WTC11 (cell line): ENCODE measurements around the gene MOB3B. TPM values are rescaled to one million over a fixed set of nuclear protein-coding genes. Genes with fewer than 3 reads are reported as not detected.

Experiments
- ATAC-seq: fragments of 200-7000 bp; cut with Tn5 transposase; 2 replicates; pipeline ENCODE4 v1.10.0; 2021; ENCODE audit warnings: mild to moderate bottlenecking, moderate library complexity
- CTCF ChIA-PET: fragments of 300-600 bp; sonication (Branson Sonifier 250); formaldehyde crosslinking; loops from one replicate; lab custom pipeline; 2021; ENCODE audit warnings: antibody characterized with exemption; lab: Charles Lee
- POLR2A ChIA-PET: fragments of 350-600 bp; sonication (Branson Sonifier 250); formaldehyde crosslinking; loops from one replicate; lab custom pipeline; 2021; ENCODE audit warnings: antibody characterized with exemption; lab: Charles Lee
- DNase-seq: peaks from one replicate; pipeline ENCODE4 v3.0.0; 2021; ENCODE audit warnings: low spot score
- H3K27ac Mint-ChIP-seq: 2 replicates; pipeline ENCODE4 v1.8.0; 2021; ENCODE audit warnings: mixed read lengths
- H3K27me3 Mint-ChIP-seq: 2 replicates; pipeline ENCODE4 v1.8.0; 2021; ENCODE audit warnings: low read depth, mild to moderate bottlenecking, moderate library complexity, mixed read lengths
- H3K36me3 Mint-ChIP-seq: 2 replicates; pipeline ENCODE4 v1.8.0; 2021; ENCODE audit warnings: mixed read lengths
- H3K4me1 Mint-ChIP-seq: 2 replicates; pipeline ENCODE4 v1.8.0; 2022; ENCODE audit warnings: mixed read lengths
- H3K4me3 Mint-ChIP-seq: 2 replicates; pipeline ENCODE4 v1.8.0; 2021; ENCODE audit warnings: mild to moderate bottlenecking, moderate library complexity, mixed read lengths
- H3K9me3 Mint-ChIP-seq: 2 replicates; pipeline ENCODE4 v1.8.0; 2021; ENCODE audit warnings: mixed read lengths
- CREM ChIP-seq: sonication (generic); formaldehyde crosslinking; IDR thresholded peaks from 2 replicates; pipeline ENCODE4 v1.8.1; 2022; ENCODE audit warnings: mild to moderate bottlenecking, missing genetic modification reagents, moderate library complexity
- ETV6 ChIP-seq: sonication (generic); formaldehyde crosslinking; IDR thresholded peaks from 2 replicates; pipeline ENCODE4 v1.8.1; 2022; ENCODE audit warnings: mild to moderate bottlenecking, missing genetic modification reagents
- FOXP1 ChIP-seq: sonication (generic); formaldehyde crosslinking; IDR thresholded peaks from 2 replicates; pipeline ENCODE4 v1.8.0; 2022; ENCODE audit warnings: missing genetic modification reagents, mild to moderate bottlenecking, moderate library complexity, borderline replicate concordance
- HMGA2 ChIP-seq: fragments of 250-450 bp; sonication (Bioruptor Pico); IDR thresholded peaks from 2 replicates; pipeline ENCODE4 v1.4.0; 2021; ENCODE audit warnings: mild to moderate bottlenecking, moderate library complexity
- NR3C1 ChIP-seq: sonication (generic); formaldehyde crosslinking; conservative IDR thresholded peaks from 2 replicates; pipeline ENCODE4 v1.8.1; 2023; ENCODE audit warnings: low read depth, mild to moderate bottlenecking, missing genetic modification reagents
- SP1 ChIP-seq: sonication (generic); formaldehyde crosslinking; conservative IDR thresholded peaks from 2 replicates; pipeline ENCODE4 v1.8.1; 2022; ENCODE audit warnings: missing genetic modification reagents
- ZBTB21 ChIP-seq: sonication (generic); formaldehyde crosslinking; IDR thresholded peaks from 2 replicates; pipeline ENCODE4 v1.8.1; 2023; ENCODE audit warnings: mild to moderate bottlenecking, missing genetic modification reagents, borderline replicate concordance
- total RNA-seq: library from RNA; stranded (reverse); gene quantifications from 3 replicates; pipeline ENCODE4 v1.2.3, GENCODE V29; 2021
- TF ChIP-seq, protein P1 (sequence below): sonication (generic); formaldehyde crosslinking; conservative IDR thresholded peaks from 2 replicates; pipeline ENCODE4 v1.8.1; 2023; ENCODE audit warnings: mild to moderate bottlenecking, low read depth, missing genetic modification reagents, moderate library complexity
- TF ChIP-seq, protein P2 (sequence below): sonication (generic); formaldehyde crosslinking; IDR thresholded peaks from 2 replicates; pipeline ENCODE4 v1.8.0; 2023; ENCODE audit warnings: missing genetic modification reagents, mild to moderate bottlenecking, borderline replicate concordance
- TF ChIP-seq, protein P3 (sequence below): sonication (generic); formaldehyde crosslinking; IDR thresholded peaks from 2 replicates; pipeline ENCODE4 v1.8.0; 2022; ENCODE audit warnings: mild to moderate bottlenecking, missing genetic modification reagents
- TF ChIP-seq, protein P4 (sequence below): sonication (generic); formaldehyde crosslinking; IDR thresholded peaks from 2 replicates; pipeline ENCODE4 v1.8.0; 2022; ENCODE audit warnings: mild to moderate bottlenecking, missing genetic modification reagents

MOB3B gene
- total RNA-seq, 1 experiment from 2014 or later: 25.1 TPM

DNA sequence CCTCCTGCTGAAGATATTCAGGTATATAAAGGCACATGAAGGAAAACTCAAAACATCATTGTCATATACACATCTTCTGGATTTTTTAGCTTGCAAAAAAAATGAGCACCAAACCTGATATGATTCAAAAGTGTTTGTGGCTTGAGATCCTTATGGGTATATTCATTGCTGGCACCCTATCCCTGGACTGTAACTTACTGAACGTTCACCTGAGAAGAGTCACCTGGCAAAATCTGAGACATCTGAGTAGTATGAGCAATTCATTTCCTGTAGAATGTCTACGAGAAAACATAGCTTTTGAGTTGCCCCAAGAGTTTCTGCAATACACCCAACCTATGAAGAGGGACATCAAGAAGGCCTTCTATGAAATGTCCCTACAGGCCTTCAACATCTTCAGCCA lies 5.4 kb downstream of the MOB3B start, which contains the start of gene IFNK (continued):
- TF ChIP-seq, protein P1, sequence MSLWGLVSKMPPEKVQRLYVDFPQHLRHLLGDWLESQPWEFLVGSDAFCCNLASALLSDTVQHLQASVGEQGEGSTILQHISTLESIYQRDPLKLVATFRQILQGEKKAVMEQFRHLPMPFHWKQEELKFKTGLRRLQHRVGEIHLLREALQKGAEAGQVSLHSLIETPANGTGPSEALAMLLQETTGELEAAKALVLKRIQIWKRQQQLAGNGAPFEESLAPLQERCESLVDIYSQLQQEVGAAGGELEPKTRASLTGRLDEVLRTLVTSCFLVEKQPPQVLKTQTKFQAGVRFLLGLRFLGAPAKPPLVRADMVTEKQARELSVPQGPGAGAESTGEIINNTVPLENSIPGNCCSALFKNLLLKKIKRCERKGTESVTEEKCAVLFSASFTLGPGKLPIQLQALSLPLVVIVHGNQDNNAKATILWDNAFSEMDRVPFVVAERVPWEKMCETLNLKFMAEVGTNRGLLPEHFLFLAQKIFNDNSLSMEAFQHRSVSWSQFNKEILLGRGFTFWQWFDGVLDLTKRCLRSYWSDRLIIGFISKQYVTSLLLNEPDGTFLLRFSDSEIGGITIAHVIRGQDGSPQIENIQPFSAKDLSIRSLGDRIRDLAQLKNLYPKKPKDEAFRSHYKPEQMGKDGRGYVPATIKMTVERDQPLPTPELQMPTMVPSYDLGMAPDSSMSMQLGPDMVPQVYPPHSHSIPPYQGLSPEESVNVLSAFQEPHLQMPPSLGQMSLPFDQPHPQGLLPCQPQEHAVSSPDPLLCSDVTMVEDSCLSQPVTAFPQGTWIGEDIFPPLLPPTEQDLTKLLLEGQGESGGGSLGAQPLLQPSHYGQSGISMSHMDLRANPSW: no peak
- TF ChIP-seq, protein P2, sequence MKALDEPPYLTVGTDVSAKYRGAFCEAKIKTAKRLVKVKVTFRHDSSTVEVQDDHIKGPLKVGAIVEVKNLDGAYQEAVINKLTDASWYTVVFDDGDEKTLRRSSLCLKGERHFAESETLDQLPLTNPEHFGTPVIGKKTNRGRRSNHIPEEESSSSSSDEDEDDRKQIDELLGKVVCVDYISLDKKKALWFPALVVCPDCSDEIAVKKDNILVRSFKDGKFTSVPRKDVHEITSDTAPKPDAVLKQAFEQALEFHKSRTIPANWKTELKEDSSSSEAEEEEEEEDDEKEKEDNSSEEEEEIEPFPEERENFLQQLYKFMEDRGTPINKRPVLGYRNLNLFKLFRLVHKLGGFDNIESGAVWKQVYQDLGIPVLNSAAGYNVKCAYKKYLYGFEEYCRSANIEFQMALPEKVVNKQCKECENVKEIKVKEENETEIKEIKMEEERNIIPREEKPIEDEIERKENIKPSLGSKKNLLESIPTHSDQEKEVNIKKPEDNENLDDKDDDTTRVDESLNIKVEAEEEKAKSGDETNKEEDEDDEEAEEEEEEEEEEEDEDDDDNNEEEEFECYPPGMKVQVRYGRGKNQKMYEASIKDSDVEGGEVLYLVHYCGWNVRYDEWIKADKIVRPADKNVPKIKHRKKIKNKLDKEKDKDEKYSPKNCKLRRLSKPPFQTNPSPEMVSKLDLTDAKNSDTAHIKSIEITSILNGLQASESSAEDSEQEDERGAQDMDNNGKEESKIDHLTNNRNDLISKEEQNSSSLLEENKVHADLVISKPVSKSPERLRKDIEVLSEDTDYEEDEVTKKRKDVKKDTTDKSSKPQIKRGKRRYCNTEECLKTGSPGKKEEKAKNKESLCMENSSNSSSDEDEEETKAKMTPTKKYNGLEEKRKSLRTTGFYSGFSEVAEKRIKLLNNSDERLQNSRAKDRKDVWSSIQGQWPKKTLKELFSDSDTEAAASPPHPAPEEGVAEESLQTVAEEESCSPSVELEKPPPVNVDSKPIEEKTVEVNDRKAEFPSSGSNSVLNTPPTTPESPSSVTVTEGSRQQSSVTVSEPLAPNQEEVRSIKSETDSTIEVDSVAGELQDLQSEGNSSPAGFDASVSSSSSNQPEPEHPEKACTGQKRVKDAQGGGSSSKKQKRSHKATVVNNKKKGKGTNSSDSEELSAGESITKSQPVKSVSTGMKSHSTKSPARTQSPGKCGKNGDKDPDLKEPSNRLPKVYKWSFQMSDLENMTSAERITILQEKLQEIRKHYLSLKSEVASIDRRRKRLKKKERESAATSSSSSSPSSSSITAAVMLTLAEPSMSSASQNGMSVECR (CRISPR knock-in tag): no peak

DNA sequence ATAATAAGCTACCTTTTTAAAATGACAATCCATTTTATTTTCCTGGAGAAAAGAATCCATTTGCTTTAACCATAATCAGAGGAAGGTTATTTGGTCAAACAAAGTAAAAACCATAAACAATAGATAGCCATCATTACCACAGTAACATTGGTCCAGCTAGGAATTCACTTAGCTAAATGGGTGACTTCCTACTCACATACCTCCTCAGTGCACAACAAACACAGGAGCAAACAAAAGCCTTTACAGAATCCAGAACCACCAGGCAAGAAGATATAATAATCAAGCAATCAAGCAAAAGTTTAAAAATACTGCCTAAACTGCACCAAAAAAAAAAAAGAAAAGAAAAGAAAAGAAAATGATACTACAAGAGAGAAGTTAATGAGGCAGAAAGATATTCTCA lies 6.5 kb downstream of the MOB3B start:
- Mint-ChIP-seq H3K36me3 (peaks cover 5% of the 10 kb centered on the region; the same call in 1 of the 2 replicates), H3K27me3 (peaks cover 1% of the 10 kb centered on the region; the same call in 1 of the 2 replicates), H3K27ac (no peak overlapping the region; the same call in 1 of the 2 replicates), H3K4me3 (no peak overlapping the region), H3K4me1 (peaks cover 79% of the 10 kb centered on the region), H3K9me3 (no peaks in the 10 kb centered on the region)
- no peak for DNase-seq
- ChIA-PET CTCF (interaction anchor here (1.2 to 1.4 kb wide), 2 partner anchors 16 to 190 kb away, joined by 3 to 4 read pairs; no protein-coding TSS in a partner anchor), POLR2A (no interaction called here)
- TF ChIP-seq HMGA2 (CRISPR knock-in tag): no peak
- no peak for TF ChIP-seq SP1
- TF ChIP-seq ZBTB21 (CRISPR knock-in tag): no peak
- TF ChIP-seq CREM (CRISPR knock-in tag): no peak
- no peak for TF ChIP-seq NR3C1
- no peak for TF ChIP-seq ETV6
- TF ChIP-seq, protein P3, sequence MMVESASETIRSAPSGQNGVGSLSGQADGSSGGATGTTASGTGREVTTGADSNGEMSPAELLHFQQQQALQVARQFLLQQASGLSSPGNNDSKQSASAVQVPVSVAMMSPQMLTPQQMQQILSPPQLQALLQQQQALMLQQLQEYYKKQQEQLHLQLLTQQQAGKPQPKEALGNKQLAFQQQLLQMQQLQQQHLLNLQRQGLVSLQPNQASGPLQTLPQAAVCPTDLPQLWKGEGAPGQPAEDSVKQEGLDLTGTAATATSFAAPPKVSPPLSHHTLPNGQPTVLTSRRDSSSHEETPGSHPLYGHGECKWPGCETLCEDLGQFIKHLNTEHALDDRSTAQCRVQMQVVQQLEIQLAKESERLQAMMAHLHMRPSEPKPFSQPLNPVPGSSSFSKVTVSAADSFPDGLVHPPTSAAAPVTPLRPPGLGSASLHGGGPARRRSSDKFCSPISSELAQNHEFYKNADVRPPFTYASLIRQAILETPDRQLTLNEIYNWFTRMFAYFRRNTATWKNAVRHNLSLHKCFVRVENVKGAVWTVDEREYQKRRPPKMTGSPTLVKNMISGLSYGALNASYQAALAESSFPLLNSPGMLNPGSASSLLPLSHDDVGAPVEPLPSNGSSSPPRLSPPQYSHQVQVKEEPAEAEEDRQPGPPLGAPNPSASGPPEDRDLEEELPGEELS (CRISPR knock-in tag): no peak
- no peak for TF ChIP-seq FOXP1
- peak; percentile 58 for ATAC-seq

DNA sequence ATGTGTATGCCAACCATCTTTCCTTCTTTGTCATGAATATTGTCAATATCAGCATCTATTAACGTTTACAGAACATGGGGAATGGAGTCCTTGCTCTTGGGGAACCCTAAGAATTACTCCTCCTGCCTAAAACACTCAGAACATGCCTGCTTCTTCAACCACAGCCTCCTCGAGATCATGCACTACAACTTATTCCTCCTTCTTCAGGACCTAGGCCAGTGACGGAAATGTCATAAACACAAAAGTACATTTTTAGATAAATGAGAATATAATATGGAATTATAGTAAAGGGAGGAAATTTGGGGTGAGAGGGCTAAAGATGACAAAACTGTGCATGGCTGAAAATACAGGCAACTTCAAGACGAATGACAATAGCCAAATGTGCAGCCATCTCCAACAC lies 8.6 kb downstream of the MOB3B start:
- ChIA-PET CTCF (no interaction called here), POLR2A (no interaction called here)
- TF ChIP-seq HMGA2 (CRISPR knock-in tag): no peak
- TF ChIP-seq, protein P4, sequence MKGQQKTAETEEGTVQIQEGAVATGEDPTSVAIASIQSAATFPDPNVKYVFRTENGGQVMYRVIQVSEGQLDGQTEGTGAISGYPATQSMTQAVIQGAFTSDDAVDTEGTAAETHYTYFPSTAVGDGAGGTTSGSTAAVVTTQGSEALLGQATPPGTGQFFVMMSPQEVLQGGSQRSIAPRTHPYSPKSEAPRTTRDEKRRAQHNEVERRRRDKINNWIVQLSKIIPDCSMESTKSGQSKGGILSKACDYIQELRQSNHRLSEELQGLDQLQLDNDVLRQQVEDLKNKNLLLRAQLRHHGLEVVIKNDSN (CRISPR knock-in tag): no peak
- no peak for DNase-seq
- H3K4me3 Mint-ChIP-seq: no peak overlapping the region
- no peaks in the 10 kb centered on the region for H3K27me3 Mint-ChIP-seq
- H3K4me1 Mint-ChIP-seq: peaks cover 62% of the 10 kb centered on the region
- H3K27ac Mint-ChIP-seq: no peak overlapping the region
- H3K9me3 Mint-ChIP-seq: no peaks in the 10 kb centered on the region
- H3K36me3 Mint-ChIP-seq: peaks cover 5% of the 10 kb centered on the region; the same call in 1 of the 2 replicates
- no peak for ATAC-seq
